Adipocyte (in vitro differentiated cells): ENCODE results near the gene ELK3.
A peak's percentile ranks its signal among the peaks of the same experiment; 100 is the strongest.

Experiments
- DNase-seq: peaks from one replicate; pipeline ENCODE4 v3.0.0-alpha.2; 2015; ENCODE audit warnings: low read depth
- H3K27me3 ChIP-seq: replicated peaks from 2 replicates; pipeline ENCODE4 v1.7.0; 2013; ENCODE audit warnings: mild to moderate bottlenecking, low read length, moderate library complexity; ENCODE audit not compliant: control insufficient read depth, insufficient read depth
- H3K36me3 ChIP-seq: 2 replicates; pipeline ENCODE4 v1.7.0; 2013; ENCODE audit warnings: low read length, mild to moderate bottlenecking, moderate library complexity; ENCODE audit not compliant: control insufficient read depth, insufficient read depth, severe bottlenecking
- H3K4me1 ChIP-seq: 2 replicates; pipeline ENCODE4 v1.7.0; 2013; ENCODE audit warnings: mild to moderate bottlenecking, low read length, moderate library complexity; ENCODE audit not compliant: control insufficient read depth, insufficient read depth
- H3K4me3 ChIP-seq: 2 replicates; pipeline ENCODE4 v1.7.0; 2013; ENCODE audit warnings: mild to moderate bottlenecking, low read length, moderate library complexity
- H3K9ac ChIP-seq: 2 replicates; pipeline ENCODE4 v1.7.0; 2013; ENCODE audit warnings: mild to moderate bottlenecking, low read length, moderate library complexity
- H3K9me3 ChIP-seq: 2 replicates; pipeline ENCODE4 v1.7.0; 2013; ENCODE audit warnings: mild to moderate bottlenecking, low read length, moderate library complexity; ENCODE audit not compliant: control insufficient read depth

The ELK3 gene

DNA sequence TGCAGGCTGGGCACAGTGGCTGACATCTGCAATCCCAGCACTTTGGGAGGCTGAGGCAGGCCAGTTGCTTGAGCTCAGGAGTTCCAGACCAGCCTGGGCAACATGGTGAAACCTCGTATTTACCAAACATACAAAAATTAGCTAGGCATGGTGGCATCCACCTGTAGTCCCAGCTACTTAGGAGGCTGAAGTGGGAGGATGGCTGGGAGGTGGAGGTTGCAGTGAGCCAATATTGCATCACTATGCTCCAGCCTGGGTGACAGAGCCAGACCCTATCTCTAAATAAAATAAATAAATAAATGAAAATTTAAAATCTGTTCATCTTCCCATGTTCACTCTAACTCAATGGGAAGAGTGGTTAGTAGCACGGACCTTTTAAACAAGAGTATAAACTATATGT is 71.2 kb downstream of the ELK3 start:
- DNase-seq = no peak
- Histone ChIP-seq H3K9ac (no peak overlapping the region), H3K36me3 (peaks cover 84% of the 10 kb centered on the region)

DNA sequence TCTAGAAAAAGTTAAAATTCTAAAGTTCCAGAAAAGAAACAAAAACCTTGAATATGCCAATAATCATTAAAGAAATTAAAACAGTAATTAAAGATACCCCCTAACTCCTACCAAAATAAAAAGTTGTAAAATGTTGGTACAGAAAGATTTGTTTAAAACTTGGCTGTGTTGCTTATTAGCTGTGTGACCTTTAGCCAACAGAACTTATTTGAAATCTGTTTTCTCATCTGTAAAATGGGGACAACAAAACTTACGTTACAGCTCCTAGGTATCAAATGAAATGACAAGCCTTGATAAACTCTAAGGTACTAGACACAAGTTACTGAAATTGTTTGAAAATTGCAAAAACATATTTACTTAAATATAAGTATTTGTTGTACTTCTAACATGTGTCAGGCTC is 71.7 kb downstream of the ELK3 start:
- H3K4me1 ChIP-seq = peaks cover 5% of the 10 kb centered on the region
- no peak overlapping the region for H3K9ac ChIP-seq
- H3K36me3 ChIP-seq = peaks cover 81% of the 10 kb centered on the region
- H3K27me3 ChIP-seq = no peaks in the 10 kb centered on the region
- no peak for DNase-seq
- H3K4me3 ChIP-seq = no peak overlapping the region
- H3K9me3 ChIP-seq = no peaks in the 10 kb centered on the region

More for the DNA sequence above, 71.2 kb downstream of the ELK3 start:
- Histone ChIP-seq H3K27me3 (no peaks in the 10 kb centered on the region), H3K9me3 (no peaks in the 10 kb centered on the region), H3K4me1 (peaks cover 8% of the 10 kb centered on the region), H3K4me3 (no peak overlapping the region)

GRCh38 chr12:96266238-96266637 is 72.1 kb downstream of the ELK3 start:
- Histone ChIP-seq H3K4me3 (no peak overlapping the region), H3K9me3 (no peaks in the 10 kb centered on the region), H3K4me1 (peaks cover 5% of the 10 kb centered on the region), H3K9ac (no peak overlapping the region), H3K27me3 (no peaks in the 10 kb centered on the region), H3K36me3 (peaks cover 77% of the 10 kb centered on the region)
- no peak for DNase-seq

DNA sequence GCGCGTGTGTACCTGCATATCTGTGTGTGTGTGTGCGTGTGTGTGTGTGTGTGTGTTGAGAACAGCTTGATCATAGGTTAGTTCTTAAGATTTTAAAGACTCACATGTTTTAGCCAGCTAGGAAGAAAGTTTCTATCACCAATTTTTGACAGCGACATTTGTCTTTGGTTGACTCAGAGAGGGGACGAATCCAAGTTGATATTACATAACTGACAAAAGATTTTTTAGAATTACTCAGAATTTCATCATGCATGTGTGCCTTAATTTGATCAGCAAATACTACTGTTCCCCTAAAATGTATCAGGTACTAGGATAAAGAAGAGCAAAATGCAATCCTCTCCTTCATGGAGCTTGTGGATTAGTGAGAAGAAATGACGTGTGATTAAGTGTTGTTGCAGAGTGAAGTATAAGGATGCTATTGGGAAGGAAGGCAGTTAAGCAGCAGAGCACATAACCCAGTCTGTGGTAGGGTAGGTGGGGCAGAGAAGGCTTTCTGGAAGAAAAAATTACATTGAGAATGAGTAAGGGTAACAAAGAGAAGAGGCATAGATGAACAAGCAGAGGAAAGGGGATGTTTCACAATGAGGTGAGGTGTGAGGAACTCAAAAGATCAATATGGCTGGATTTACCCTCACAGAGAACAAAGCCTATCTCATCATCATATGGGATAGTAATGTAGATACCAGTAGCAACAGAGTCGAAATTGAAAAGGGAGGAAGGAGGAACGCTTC is 77.5 kb downstream of the ELK3 start:
- peaks cover 32% of the 10 kb centered on the region for H3K4me1 ChIP-seq
- no peaks in the 10 kb centered on the region for H3K9me3 ChIP-seq
- peaks cover 38% of the 10 kb centered on the region for H3K36me3 ChIP-seq
- DNase-seq = no peak
- no peak overlapping the region for H3K4me3 ChIP-seq
- H3K27me3 ChIP-seq = no peaks in the 10 kb centered on the region
- no peak overlapping the region for H3K9ac ChIP-seq

DNA sequence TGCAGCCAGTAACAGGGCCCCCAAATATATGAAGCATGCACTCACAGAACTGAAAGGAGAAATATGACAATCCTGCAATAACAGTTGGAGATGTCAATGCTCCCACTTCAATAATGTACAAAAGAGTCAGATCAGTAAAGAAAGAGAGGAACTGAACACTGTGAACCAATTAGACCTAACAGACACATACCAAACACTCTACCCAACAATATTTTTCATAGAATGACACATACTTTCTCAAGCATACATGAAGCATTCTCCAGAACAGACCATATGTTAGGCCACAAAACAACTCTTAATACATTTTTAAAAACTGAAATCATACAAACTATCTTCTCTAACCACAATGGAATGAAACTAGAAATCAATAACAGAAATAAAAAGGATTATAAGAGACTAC is 80.2 kb downstream of the ELK3 start:
- no peak overlapping the region for H3K4me3 ChIP-seq
- no peak overlapping the region for H3K9ac ChIP-seq
- H3K9me3 ChIP-seq = no peaks in the 10 kb centered on the region
- peaks cover 42% of the 10 kb centered on the region for H3K36me3 ChIP-seq
- H3K4me1 ChIP-seq = peaks cover 32% of the 10 kb centered on the region
- DNase-seq = peak; percentile 54
- H3K27me3 ChIP-seq = no peaks in the 10 kb centered on the region

DNA sequence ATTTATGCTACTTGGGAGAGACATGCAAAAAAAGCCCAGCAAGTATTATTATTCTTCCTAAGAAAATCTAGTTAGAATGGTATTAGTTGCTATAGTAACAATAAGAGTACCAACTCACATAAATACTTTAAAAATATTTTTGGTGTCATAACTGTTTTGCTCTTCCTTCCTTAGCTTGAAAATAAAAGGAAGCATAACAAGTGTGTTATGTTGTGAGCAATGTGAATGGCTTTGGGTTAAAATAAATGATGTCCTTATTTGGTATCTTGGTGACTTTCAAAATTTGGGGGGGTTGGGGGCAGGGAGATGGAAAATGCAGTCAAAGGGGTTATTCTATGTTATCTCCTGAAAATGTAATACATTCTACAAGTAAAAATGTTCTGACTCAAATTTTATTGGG is 91.0 kb downstream of the ELK3 start:
- DNase-seq = no peak
- H3K36me3 ChIP-seq = peaks cover 97% of the 10 kb centered on the region
- no peaks in the 10 kb centered on the region for H3K27me3 ChIP-seq
- H3K4me1 ChIP-seq = no peaks in the 10 kb centered on the region
- no peak overlapping the region for H3K9ac ChIP-seq
- H3K9me3 ChIP-seq = no peaks in the 10 kb centered on the region
- no peak overlapping the region for H3K4me3 ChIP-seq

DNA sequence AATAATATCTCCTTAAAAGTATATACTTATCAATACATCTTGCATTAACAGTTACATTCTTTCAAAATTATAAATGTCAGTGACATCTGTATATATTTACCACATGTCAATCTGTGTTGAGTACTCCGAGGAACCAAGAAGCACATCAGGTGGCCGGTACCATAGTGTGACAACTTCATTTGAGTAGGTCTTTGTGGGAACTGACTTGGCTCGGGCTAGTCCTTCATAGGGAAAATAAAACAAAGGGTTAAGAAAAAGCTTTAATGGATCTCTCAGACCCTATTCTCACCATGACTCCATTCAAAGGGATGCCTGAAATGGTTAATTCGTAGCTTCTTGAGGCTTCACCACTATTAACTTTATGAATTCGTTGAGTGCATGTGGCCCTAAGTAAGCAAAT is 94.9 kb downstream of the ELK3 start:
- H3K36me3 ChIP-seq = peaks cover 86% of the 10 kb centered on the region
- no peak overlapping the region for H3K4me3 ChIP-seq
- H3K27me3 ChIP-seq = no peaks in the 10 kb centered on the region

GRCh38 chr12:96293093-96293492 is 98.9 kb downstream of the ELK3 start:
- Histone ChIP-seq H3K9ac (no peak overlapping the region), H3K4me1 (no peaks in the 10 kb centered on the region), H3K9me3 (no peaks in the 10 kb centered on the region), H3K4me3 (no peak overlapping the region), H3K27me3 (no peaks in the 10 kb centered on the region), H3K36me3 (peaks cover 66% of the 10 kb centered on the region)
- no peak for DNase-seq

More for the DNA sequence above, 94.9 kb downstream of the ELK3 start:
- no peak for DNase-seq
- no peak overlapping the region for H3K9ac ChIP-seq
- no peaks in the 10 kb centered on the region for H3K9me3 ChIP-seq
- no peaks in the 10 kb centered on the region for H3K4me1 ChIP-seq

DNA sequence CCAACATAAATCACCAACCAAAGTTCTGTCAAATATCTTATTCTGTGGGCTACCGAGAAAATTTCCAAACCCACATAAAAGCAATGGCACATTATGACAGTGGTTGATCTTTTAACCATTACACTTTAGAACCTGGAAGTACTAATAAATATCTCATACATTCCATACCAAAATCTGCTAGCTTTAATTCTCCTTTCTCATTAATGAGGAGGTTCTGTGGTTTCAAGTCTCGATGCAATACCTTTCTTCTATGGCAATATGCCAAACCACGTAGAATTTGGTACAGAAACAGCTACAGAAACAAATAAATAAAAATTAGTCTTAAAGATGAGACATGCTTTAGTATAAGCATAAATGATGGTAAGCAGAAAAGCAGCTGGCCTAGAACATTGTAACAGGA is 100.7 kb downstream of the ELK3 start:
- Histone ChIP-seq H3K36me3 (peaks cover 66% of the 10 kb centered on the region), H3K27me3 (no peaks in the 10 kb centered on the region), H3K9me3 (no peaks in the 10 kb centered on the region), H3K9ac (no peak overlapping the region), H3K4me3 (no peak overlapping the region), H3K4me1 (no peaks in the 10 kb centered on the region)
- DNase-seq = peak; percentile 16

DNA sequence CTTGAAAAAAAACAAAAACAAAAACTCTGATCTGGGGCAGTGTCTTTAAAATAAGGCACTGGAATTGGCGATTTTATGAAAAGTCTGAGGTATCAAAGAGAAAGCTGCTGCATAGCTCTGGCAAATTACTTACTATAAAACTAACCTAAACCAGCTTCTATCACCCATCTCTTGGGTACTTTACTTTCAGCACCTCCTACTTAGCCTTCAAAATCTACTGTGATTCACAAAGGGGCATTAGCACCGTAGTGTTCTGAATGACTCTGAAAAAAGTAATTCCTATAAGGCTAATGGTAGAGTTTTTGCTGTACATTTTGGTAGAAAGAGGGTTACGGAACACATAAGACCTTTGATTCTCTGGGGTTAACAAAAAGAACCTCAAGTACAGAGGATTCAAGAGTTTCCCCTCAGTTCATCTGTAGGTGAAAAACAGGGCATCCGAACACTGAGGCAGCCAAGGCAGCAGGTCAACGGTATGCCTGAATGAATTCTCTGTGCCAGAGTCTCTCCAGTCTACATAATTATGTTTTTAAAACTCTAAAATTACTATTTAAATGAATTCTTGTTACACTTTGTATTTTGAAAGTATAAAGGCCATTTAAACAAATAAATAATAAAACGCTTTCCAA is 101.5 kb downstream of the ELK3 start:
- Histone ChIP-seq H3K36me3 (peaks cover 60% of the 10 kb centered on the region), H3K9me3 (no peaks in the 10 kb centered on the region), H3K9ac (no peak overlapping the region), H3K4me3 (no peak overlapping the region), H3K4me1 (no peaks in the 10 kb centered on the region), H3K27me3 (no peaks in the 10 kb centered on the region)
- no peak for DNase-seq

GRCh38 chr12:96297504-96297903 is 103.3 kb downstream of the ELK3 start:
- Histone ChIP-seq H3K4me3 (no peak overlapping the region), H3K9me3 (no peaks in the 10 kb centered on the region), H3K4me1 (no peaks in the 10 kb centered on the region), H3K36me3 (peaks cover 48% of the 10 kb centered on the region), H3K27me3 (no peaks in the 10 kb centered on the region), H3K9ac (no peak overlapping the region)
- no peak for DNase-seq
